ENCODE measurements around the gene CHST3. TPM values are rescaled to one million over a fixed set of nuclear protein-coding genes. Genes with fewer than 3 reads are reported as not detected.

The CHST3 gene
- total RNA-seq, 2 experiments from 2014 or later = not detected

- peaks cover 5% of the 10 kb centered on the region for H3K4me1 Mint-ChIP-seq
- no peak overlapping the region for H3K4me3 Mint-ChIP-seq
- H3K27me3 Mint-ChIP-seq = no peaks in the 10 kb centered on the region
- POLR2A ChIA-PET = interaction anchor here (0.6 to 1.0 kb wide), 2 partner anchors 63 to 163 kb away, joined by 3 read pairs; no protein-coding TSS in a partner anchor
- no peak overlapping the region for H3K27ac Mint-ChIP-seq
- H3K9me3 Mint-ChIP-seq = no peaks in the 10 kb centered on the region
- ATAC-seq (ENCODE audit: low read depth) (no peak), DNase-seq (no peak)
- no peaks in the 10 kb centered on the region for H3K36me3 Mint-ChIP-seq
Observed at GRCh38 chr10:72056113-72056512, 91.9 kb downstream of the CHST3 start.

- no peaks in the 10 kb centered on the region for H3K36me3 Mint-ChIP-seq
- DNase-seq (no peak), ATAC-seq (ENCODE audit: low read depth) (no peak)
- H3K4me3 Mint-ChIP-seq = no peak overlapping the region
- no peak overlapping the region for H3K27ac Mint-ChIP-seq
- H3K9me3 Mint-ChIP-seq = no peaks in the 10 kb centered on the region
- POLR2A ChIA-PET = interaction anchor here (0.6 kb wide), 2 partner anchors 62 to 80 kb away, joined by 3 read pairs; no protein-coding TSS in a partner anchor
- H3K27me3 Mint-ChIP-seq = no peaks in the 10 kb centered on the region
- peaks cover 5% of the 10 kb centered on the region for H3K4me1 Mint-ChIP-seq
Observed at GRCh38 chr10:72056932-72057751, 92.9 kb downstream of the CHST3 start.

- peaks cover 5% of the 10 kb centered on the region for H3K4me1 Mint-ChIP-seq
- no peak overlapping the region for H3K4me3 Mint-ChIP-seq
- no peaks in the 10 kb centered on the region for H3K36me3 Mint-ChIP-seq
- peak overlapping the region; percentile 47 for H3K27ac Mint-ChIP-seq
- ATAC-seq (ENCODE audit: low read depth) (no peak), DNase-seq (no peak)
- POLR2A ChIA-PET = no interaction called here
- no peaks in the 10 kb centered on the region for H3K27me3 Mint-ChIP-seq
- H3K9me3 Mint-ChIP-seq = no peaks in the 10 kb centered on the region
Observed at GRCh38 chr10:72058347-72058898, 94.2 kb downstream of the CHST3 start.

- no peak overlapping the region for H3K27ac Mint-ChIP-seq
- no peak overlapping the region for H3K4me3 Mint-ChIP-seq
- no peaks in the 10 kb centered on the region for H3K36me3 Mint-ChIP-seq
- H3K27me3 Mint-ChIP-seq = no peaks in the 10 kb centered on the region
- POLR2A ChIA-PET = no interaction called here
- peaks cover 5% of the 10 kb centered on the region for H3K4me1 Mint-ChIP-seq
- ATAC-seq (ENCODE audit: low read depth) (no peak), DNase-seq (no peak)
- no peaks in the 10 kb centered on the region for H3K9me3 Mint-ChIP-seq
Observed at GRCh38 chr10:72058989-72059842, 95.0 kb downstream of the CHST3 start.

- Mint-ChIP-seq H3K9me3 (no peaks in the 10 kb centered on the region), H3K4me3 (no peak overlapping the region), H3K4me1 (peaks cover 3% of the 10 kb centered on the region), H3K36me3 (no peaks in the 10 kb centered on the region), H3K27ac (peak overlapping the region; percentile 61), H3K27me3 (no peaks in the 10 kb centered on the region)
- DNase-seq = no peak
- POLR2A ChIA-PET = interaction anchor here (0.6 to 3.2 kb wide), 3 partner anchors 24 to 170 kb away, joined by 3 to 7 read pairs (median 4); no protein-coding TSS in a partner anchor
- ATAC-seq (ENCODE audit: low read depth) = no peak
Observed at GRCh38 chr10:72059843-72060822, 95.9 kb downstream of the CHST3 start.

- POLR2A ChIA-PET = interaction anchor here (0.6 to 3.2 kb wide), 4 partner anchors 14 to 158 kb away, joined by 3 to 7 read pairs (median 4); no protein-coding TSS in a partner anchor
- peaks cover 1% of the 10 kb centered on the region for H3K4me1 Mint-ChIP-seq
- ATAC-seq (ENCODE audit: low read depth) (peak; percentile 8), DNase-seq (no peak)
- H3K27ac Mint-ChIP-seq = no peak overlapping the region
- no peak overlapping the region for H3K4me3 Mint-ChIP-seq
- H3K27me3 Mint-ChIP-seq = no peaks in the 10 kb centered on the region
- H3K36me3 Mint-ChIP-seq = peaks cover 7% of the 10 kb centered on the region
- H3K9me3 Mint-ChIP-seq = no peaks in the 10 kb centered on the region
Observed at GRCh38 chr10:72061491-72061890, 97.3 kb downstream of the CHST3 start.

GRCh38 chr10:72061930-72062329, 97.7 kb downstream of the CHST3 start:
- peak overlapping the region; percentile 58 for H3K27ac Mint-ChIP-seq
- H3K36me3 Mint-ChIP-seq = peaks cover 8% of the 10 kb centered on the region
- no peaks in the 10 kb centered on the region for H3K27me3 Mint-ChIP-seq
- H3K9me3 Mint-ChIP-seq = no peaks in the 10 kb centered on the region
- peaks cover 1% of the 10 kb centered on the region for H3K4me1 Mint-ChIP-seq
- POLR2A ChIA-PET = interaction anchor here (1.1 to 3.2 kb wide), 2 partner anchors 14 to 23 kb away, joined by 3 to 7 read pairs; no protein-coding TSS in a partner anchor
- H3K4me3 Mint-ChIP-seq = no peak overlapping the region
- ATAC-seq (ENCODE audit: low read depth) (peak; percentile 5), DNase-seq (no peak)

- H3K9me3 Mint-ChIP-seq = no peaks in the 10 kb centered on the region
- ATAC-seq (ENCODE audit: low read depth) (no peak), DNase-seq (no peak)
- peaks cover 12% of the 10 kb centered on the region for H3K36me3 Mint-ChIP-seq
- POLR2A ChIA-PET = interaction anchor here (1.1 to 3.2 kb wide), 3 partner anchors 11 to 22 kb away, joined by 3 to 7 read pairs (median 5); no protein-coding TSS in a partner anchor
- no peak overlapping the region for H3K27ac Mint-ChIP-seq
- H3K4me1 Mint-ChIP-seq = peaks cover 1% of the 10 kb centered on the region
- no peaks in the 10 kb centered on the region for H3K27me3 Mint-ChIP-seq
- H3K4me3 Mint-ChIP-seq = no peak overlapping the region
Observed at GRCh38 chr10:72062382-72062781, 98.2 kb downstream of the CHST3 start.

Other genes starting within 250 kb of the CHST3 start
- under 1 TPM; 0.17 to 0.30 TPM for gene C10orf105, start 244.6 kb upstream of the CHST3 start, total RNA-seq
- gene VSIR, start 190.9 kb upstream of the CHST3 start, total RNA-seq = 100 to 1,000 TPM; 124 to 125 TPM
- gene PSAP, start 113.1 kb upstream of the CHST3 start, total RNA-seq = 100 to 1,000 TPM; 171 to 175 TPM
- 100 to 1,000 TPM; 370 to 371 TPM for gene SPOCK2, start 124.2 kb downstream of the CHST3 start, total RNA-seq